Measurements from ENCODE around the gene FAM174B.

The FAM174B gene

DNA sequence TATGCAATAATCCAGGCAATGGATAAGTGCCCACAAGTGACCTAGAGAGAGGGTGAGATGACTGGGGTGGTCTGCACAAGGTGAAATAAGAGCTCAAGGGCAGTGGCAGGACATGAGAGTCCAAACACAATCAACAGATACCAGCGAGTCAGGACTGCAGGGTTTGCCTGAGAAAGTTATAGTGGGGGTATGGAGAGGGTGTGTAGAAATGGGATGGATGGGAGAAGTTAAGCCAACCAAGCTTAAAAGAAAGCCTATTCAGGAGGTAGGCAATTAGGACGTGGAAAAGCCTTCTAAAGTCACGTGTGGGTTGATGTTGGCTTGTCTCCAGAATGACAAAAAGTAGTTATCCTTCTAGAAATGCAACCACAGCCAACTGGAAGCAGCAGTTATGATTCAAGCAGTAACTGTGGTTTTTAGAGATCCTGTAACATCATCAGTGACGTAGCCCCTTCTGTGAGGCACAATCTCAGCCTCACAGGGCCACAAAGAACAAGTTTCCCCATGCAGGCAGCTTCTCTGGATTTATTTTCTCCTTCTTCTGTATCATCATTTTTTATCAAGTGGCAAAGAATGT is 56.1 kb downstream of the FAM174B start:
- no peak for TF ChIP-seq FOXP2 (optimal IDR thresholded peaks at IDR 0.05; ENCODE audit: borderline replicate concordance, extremely low read depth, extremely low read length, insufficient read depth)
- no peak for TF ChIP-seq POLR2AphosphoS5 (IDR thresholded peaks at IDR 0.05; ENCODE audit: low read depth, low read length)
- TF ChIP-seq TAF1 (IDR thresholded peaks at IDR 0.05; ENCODE audit: borderline replicate concordance, insufficient read depth, low read length) = no peak
- TF ChIP-seq, protein P1, sequence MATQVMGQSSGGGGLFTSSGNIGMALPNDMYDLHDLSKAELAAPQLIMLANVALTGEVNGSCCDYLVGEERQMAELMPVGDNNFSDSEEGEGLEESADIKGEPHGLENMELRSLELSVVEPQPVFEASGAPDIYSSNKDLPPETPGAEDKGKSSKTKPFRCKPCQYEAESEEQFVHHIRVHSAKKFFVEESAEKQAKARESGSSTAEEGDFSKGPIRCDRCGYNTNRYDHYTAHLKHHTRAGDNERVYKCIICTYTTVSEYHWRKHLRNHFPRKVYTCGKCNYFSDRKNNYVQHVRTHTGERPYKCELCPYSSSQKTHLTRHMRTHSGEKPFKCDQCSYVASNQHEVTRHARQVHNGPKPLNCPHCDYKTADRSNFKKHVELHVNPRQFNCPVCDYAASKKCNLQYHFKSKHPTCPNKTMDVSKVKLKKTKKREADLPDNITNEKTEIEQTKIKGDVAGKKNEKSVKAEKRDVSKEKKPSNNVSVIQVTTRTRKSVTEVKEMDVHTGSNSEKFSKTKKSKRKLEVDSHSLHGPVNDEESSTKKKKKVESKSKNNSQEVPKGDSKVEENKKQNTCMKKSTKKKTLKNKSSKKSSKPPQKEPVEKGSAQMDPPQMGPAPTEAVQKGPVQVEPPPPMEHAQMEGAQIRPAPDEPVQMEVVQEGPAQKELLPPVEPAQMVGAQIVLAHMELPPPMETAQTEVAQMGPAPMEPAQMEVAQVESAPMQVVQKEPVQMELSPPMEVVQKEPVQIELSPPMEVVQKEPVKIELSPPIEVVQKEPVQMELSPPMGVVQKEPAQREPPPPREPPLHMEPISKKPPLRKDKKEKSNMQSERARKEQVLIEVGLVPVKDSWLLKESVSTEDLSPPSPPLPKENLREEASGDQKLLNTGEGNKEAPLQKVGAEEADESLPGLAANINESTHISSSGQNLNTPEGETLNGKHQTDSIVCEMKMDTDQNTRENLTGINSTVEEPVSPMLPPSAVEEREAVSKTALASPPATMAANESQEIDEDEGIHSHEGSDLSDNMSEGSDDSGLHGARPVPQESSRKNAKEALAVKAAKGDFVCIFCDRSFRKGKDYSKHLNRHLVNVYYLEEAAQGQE (IDR thresholded peaks at IDR 0.05; ENCODE audit: insufficient read depth in 1 of 2, low read depth in 2 of 2, low read length in 2 of 2) = no peak
- no peak for TF ChIP-seq SIN3A (IDR thresholded peaks at IDR 0.05; ENCODE audit: borderline replicate concordance, insufficient read depth, low read length)

GRCh38 chr15:92597548-92597947 is 58.0 kb downstream of the FAM174B start:
- TF ChIP-seq SIN3A (IDR thresholded peaks at IDR 0.05; ENCODE audit: borderline replicate concordance, insufficient read depth, low read length) (no peak), FOXP2 (optimal IDR thresholded peaks at IDR 0.05; ENCODE audit: borderline replicate concordance, extremely low read depth, extremely low read length, insufficient read depth) (no peak), TAF1 (IDR thresholded peaks at IDR 0.05; ENCODE audit: borderline replicate concordance, insufficient read depth, low read length) (no peak), POLR2AphosphoS5 (IDR thresholded peaks at IDR 0.05; ENCODE audit: low read depth, low read length) (no peak)
- TF ChIP-seq, protein P1 (IDR thresholded peaks at IDR 0.05; ENCODE audit: insufficient read depth in 1 of 2, low read depth in 2 of 2, low read length in 2 of 2) = no peak

DNA sequence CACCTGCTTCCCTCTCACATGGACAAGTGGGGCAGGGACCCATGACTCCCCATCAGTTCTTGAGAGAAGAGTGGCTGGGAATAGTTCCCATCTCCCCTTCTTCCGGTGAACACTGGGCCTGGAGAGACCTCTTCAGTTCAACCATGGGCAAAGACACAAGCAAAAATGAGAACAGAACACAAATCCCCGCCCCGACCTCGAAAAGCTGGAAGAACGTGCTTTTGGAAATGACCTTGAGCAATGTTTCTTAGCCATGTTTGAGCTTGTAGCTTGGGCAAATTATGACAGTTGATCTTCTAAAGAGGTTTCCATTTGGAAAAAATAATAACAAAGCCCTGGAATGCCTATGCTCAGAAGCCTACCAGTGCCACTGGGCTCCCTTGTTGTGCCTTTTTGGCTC is 59.0 kb downstream of the FAM174B start:
- TF ChIP-seq SIN3A (IDR thresholded peaks at IDR 0.05; ENCODE audit: borderline replicate concordance, insufficient read depth, low read length) = no peak

GRCh38 chr15:92595506-92596381 is 59.8 kb downstream of the FAM174B start:
- TF ChIP-seq POLR2AphosphoS5 (IDR thresholded peaks at IDR 0.05; ENCODE audit: low read depth, low read length) (no peak), FOXP2 (optimal IDR thresholded peaks at IDR 0.05; ENCODE audit: borderline replicate concordance, extremely low read depth, extremely low read length, insufficient read depth) (no peak), TAF1 (IDR thresholded peaks at IDR 0.05; ENCODE audit: borderline replicate concordance, insufficient read depth, low read length) (no peak), SIN3A (IDR thresholded peaks at IDR 0.05; ENCODE audit: borderline replicate concordance, insufficient read depth, low read length) (no peak)
- TF ChIP-seq, protein P1 (IDR thresholded peaks at IDR 0.05; ENCODE audit: insufficient read depth in 1 of 2, low read depth in 2 of 2, low read length in 2 of 2) = no peak

DNA sequence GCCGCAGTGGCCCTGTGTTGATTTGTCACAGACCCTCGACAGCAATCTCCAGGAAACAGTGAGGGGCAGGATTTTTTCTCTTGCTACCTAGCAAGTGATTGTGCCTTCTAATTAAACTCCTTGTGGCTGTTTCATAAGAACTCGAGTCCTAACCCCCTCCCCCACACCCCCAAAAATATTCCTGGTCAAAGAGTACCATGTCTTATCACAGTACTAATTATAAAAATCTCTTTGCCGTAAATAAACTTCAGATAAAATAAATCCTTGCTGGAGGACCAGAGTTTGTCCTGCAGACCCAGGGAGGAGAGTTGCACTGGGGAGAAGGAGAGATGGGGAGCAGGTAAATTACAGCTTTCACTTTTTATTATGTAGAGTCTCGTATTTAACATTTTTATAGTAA is 64.3 kb downstream of the FAM174B start:
- TF ChIP-seq SIN3A (IDR thresholded peaks at IDR 0.05; ENCODE audit: borderline replicate concordance, insufficient read depth, low read length) (no peak), POLR2AphosphoS5 (IDR thresholded peaks at IDR 0.05; ENCODE audit: low read depth, low read length) (no peak), FOXP2 (optimal IDR thresholded peaks at IDR 0.05; ENCODE audit: borderline replicate concordance, extremely low read depth, extremely low read length, insufficient read depth) (no peak), TAF1 (IDR thresholded peaks at IDR 0.05; ENCODE audit: borderline replicate concordance, insufficient read depth, low read length) (no peak)
- TF ChIP-seq, protein P1 (IDR thresholded peaks at IDR 0.05; ENCODE audit: insufficient read depth in 1 of 2, low read depth in 2 of 2, low read length in 2 of 2) = no peak
